Renal pelvis (tissue), 12 donors: ENCODE results near the gene THAP5. TPM values are rescaled to one million over a fixed set of nuclear protein-coding genes. Genes with fewer than 3 reads are reported as not detected.

Experiments
- DNase-seq: peaks from one replicate; pipeline ENCODE4 v3.0.0-alpha.2; 2013
- long read RNA-seq, 16 experiments: transcript quantifications; one replicate each; lab custom pipeline, GENCODE V29; 2026
- polyA plus RNA-seq, 3 donors: library from polyadenylated mRNA; unstranded; fragments of 120-200 nt; gene quantifications; one replicate each; pipeline ENCODE4 v1.2.1, GENCODE V29; 2013; ENCODE audit not compliant: insufficient read length in 3 of 3

THAP5 gene, protein sequence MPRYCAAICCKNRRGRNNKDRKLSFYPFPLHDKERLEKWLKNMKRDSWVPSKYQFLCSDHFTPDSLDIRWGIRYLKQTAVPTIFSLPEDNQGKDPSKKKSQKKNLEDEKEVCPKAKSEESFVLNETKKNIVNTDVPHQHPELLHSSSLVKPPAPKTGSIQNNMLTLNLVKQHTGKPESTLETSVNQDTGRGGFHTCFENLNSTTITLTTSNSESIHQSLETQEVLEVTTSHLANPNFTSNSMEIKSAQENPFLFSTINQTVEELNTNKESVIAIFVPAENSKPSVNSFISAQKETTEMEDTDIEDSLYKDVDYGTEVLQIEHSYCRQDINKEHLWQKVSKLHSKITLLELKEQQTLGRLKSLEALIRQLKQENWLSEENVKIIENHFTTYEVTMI
- 10 to 100 TPM; 28.6 to 37.7 (median 33.9) TPM for polyA plus RNA-seq
- long read RNA-seq, donor 1, transcript THAP5-203 (3 exons, 3,306 nt), result major isoform, 9 of 15 reads
- long read RNA-seq, donor 1, partial matches to known transcripts, result 0 of 15 reads
- long read RNA-seq, donor 1, other reads (novel, unspliced or antisense), result 0 of 15 reads
- long read RNA-seq, donor 2, transcript THAP5-203 (3 exons, 3,306 nt), result major isoform, 16 of 20 reads
- long read RNA-seq, donor 2, partial matches to known transcripts, result 0 of 20 reads
- long read RNA-seq, donor 2, other reads (novel, unspliced or antisense), result 0 of 20 reads
- long read RNA-seq, donor 3, transcript THAP5-203 (3 exons, 3,306 nt), result major isoform, 13 of 20 reads
- long read RNA-seq, donor 3, partial matches to known transcripts, result 0 of 20 reads
- long read RNA-seq, donor 3, other reads (novel, unspliced or antisense), result 0 of 20 reads
- long read RNA-seq, donor 4, transcript THAP5-203 (3 exons, 3,306 nt), result major isoform, 5 of 7 reads
- long read RNA-seq, donor 4, partial matches to known transcripts, result 0 of 7 reads
- long read RNA-seq, donor 4, other reads (novel, unspliced or antisense), result 0 of 7 reads
- long read RNA-seq, donor 5, transcript THAP5-203 (3 exons, 3,306 nt), result major isoform, 5 of 11 reads
- long read RNA-seq, donor 5, partial matches to known transcripts, result 0 of 11 reads
- long read RNA-seq, donor 5, other reads (novel, unspliced or antisense), result 0 of 11 reads
- long read RNA-seq, donor 6, transcript THAP5-203 (3 exons, 3,306 nt), result major isoform, 9 of 13 reads
- long read RNA-seq, donor 6, partial matches to known transcripts, result 0 of 13 reads
- long read RNA-seq, donor 6, other reads (novel, unspliced or antisense), result 0 of 13 reads
- long read RNA-seq, donor 7, transcript THAP5-203 (3 exons, 3,306 nt), result major isoform, 14 of 25 reads
- long read RNA-seq, donor 7, transcript THAP5-204 (3 exons, 868 nt), result minor isoform, 5 of 25 reads
- long read RNA-seq, donor 7, partial matches to known transcripts, result 0 of 25 reads
- long read RNA-seq, donor 7, other reads (novel, unspliced or antisense), result 0 of 25 reads
- long read RNA-seq, donor 8, partial matches to known transcripts, result 0 of 9 reads
- long read RNA-seq, donor 8, other reads (novel, unspliced or antisense), result 0 of 9 reads
- long read RNA-seq, donor 9, transcript THAP5-203 (3 exons, 3,306 nt), result major isoform, 14 of 17 reads
- long read RNA-seq, donor 9, partial matches to known transcripts, result 0 of 17 reads
- long read RNA-seq, donor 9, other reads (novel, unspliced or antisense), result 0 of 17 reads
- long read RNA-seq, donor 10, transcript THAP5-203 (3 exons, 3,306 nt), result major isoform, 12 of 17 reads
- long read RNA-seq, donor 10, partial matches to known transcripts, result 0 of 17 reads
- long read RNA-seq, donor 10, other reads (novel, unspliced or antisense), result 0 of 17 reads
- long read RNA-seq, donor 11, transcript THAP5-203 (3 exons, 3,306 nt), result major isoform, 6 of 11 reads
- long read RNA-seq, donor 11, partial matches to known transcripts, result 0 of 11 reads
- long read RNA-seq, donor 11, other reads (novel, unspliced or antisense), result 0 of 11 reads
- long read RNA-seq, donor 12, transcript THAP5-203 (3 exons, 3,306 nt), result major isoform, 10 of 19 reads
- long read RNA-seq, donor 12, partial matches to known transcripts, result 0 of 19 reads
- long read RNA-seq, donor 12, other reads (novel, unspliced or antisense), result 0 of 19 reads
- long read RNA-seq, donor 13, transcript THAP5-203 (3 exons, 3,306 nt), result major isoform, 7 of 10 reads
- long read RNA-seq, donor 13, partial matches to known transcripts, result 0 of 10 reads
- long read RNA-seq, donor 13, other reads (novel, unspliced or antisense), result 0 of 10 reads
- long read RNA-seq, donor 14, transcript THAP5-207 (2 exons, 1,051 nt), result minor isoform, 5 of 37 reads
- long read RNA-seq, donor 14, transcript THAP5-203 (3 exons, 3,306 nt), result major isoform, 19 of 37 reads
- long read RNA-seq, donor 14, partial matches to known transcripts, result 6 of 37 reads
- long read RNA-seq, donor 14, other reads (novel, unspliced or antisense), result 0 of 37 reads
- long read RNA-seq, donor 15, transcript THAP5-203 (3 exons, 3,306 nt), result major isoform, 7 of 9 reads
- long read RNA-seq, donor 15, partial matches to known transcripts, result 0 of 9 reads
- long read RNA-seq, donor 15, other reads (novel, unspliced or antisense), result 0 of 9 reads
- long read RNA-seq, donor 16, transcript THAP5-203 (3 exons, 3,306 nt), result major isoform, 10 of 15 reads
- long read RNA-seq, donor 16, partial matches to known transcripts, result 0 of 15 reads
- long read RNA-seq, donor 16, other reads (novel, unspliced or antisense), result 0 of 15 reads

DNA sequence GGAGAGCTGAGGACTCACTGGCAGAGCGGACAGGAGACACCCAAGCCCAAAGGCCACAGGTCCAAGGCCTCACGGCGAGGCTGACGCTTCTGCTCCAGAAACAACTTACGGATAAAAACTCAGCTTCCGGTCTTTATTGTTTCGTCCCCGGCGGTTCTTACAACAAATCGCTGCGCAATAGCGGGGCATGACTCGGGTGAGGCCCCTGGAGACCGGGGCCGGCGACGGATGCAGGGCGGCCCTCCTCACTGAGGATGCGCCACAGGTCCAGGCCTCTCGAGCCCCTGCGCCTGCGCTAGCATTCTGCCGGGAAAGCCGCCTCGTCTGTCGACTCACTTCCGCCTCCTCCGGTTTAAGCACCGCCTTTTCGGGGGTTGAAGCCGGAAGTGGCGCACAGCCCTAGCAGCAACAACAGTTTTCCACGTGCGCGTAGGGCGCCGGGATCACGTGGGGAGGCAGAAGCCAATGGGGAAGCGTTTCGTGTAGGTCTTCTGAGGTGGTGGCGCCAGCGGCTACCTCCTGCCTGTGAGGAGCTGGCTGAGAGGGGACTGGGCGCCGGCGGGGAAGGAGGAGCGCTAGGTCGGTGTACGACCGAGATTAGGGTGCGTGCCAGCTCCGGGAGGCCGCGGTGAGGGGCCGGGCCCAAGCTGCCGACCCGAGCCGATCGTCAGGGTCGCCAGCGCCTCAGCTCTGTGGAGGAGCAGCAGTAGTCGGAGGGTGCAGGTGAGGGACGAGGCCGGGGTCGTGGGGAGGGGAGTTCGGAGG is at the start of gene THAP5, which contains the start of gene DNAJB9:
Gene THAP5 (minus strand): TSS at position 326 of the 765 bp plus-strand sequence. CDS start 137 bp downstream, at position 189.
Gene DNAJB9 (plus strand): TSS at position 494 of the 765 bp plus-strand sequence. CDS start 1,853 bp downstream, outside the sequence.
- peak; percentile 99 for DNase-seq

DNA sequence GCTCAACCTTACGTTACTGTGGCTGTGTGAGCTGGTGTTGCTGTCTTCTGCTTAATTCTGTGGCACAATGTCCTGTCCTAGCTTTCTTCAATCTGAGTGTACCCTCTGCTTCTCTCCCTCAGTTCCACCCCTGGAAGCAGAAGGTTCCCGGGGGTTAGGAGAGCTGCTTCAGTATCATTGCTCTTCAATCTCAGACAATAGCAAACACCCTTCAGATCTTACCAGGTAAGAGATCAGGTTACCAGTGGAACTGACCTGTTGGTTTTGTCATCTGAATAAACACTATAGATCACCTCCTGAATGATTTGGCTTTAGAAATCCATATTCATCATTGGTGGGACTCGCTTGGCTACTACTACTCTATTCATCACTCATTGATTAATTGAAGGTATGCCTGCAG is 48.5 kb upstream of the THAP5 start:
- DNase-seq, result no peak

DNA sequence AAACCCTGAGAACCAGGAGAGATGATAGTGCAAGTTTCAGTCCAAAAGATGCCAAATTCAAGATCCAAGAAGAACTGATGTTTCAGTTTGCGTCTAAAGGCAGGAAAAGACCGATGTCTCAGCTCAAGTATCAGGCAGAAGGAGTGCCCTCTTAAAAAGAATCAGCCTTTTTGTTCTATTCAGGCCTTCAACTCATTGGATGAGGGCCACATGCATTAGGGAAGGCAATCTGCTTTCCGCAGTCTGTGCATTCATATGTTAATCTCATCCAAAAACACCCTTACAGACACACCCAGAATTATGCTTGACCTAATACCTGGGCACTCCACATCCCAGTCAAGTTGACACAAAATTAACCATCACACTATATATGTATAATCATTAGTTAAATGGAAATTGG is 45.4 kb upstream of the THAP5 start:
- DNase-seq, result no peak

DNA sequence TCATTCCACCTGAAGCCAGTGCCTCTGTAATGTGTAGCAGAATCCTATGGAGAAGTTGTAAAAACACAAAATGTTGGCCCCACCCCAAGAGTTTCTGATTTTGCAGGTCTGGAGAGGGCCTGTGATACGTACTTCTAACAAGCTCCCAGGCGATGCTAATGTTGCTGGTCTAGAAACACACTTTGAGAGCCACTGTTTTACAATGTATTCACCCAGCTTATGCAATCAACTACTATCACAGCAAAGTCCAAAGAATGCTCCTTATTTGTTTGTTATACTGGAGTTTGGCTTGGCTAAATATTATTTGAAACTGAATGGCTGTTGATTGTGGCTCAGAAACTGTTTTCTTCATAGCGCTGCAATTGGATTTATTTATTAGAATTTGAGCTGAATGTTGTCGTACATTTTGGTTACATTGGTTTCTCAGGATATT is 44.5 kb upstream of the THAP5 start:
- no peak for DNase-seq

DNA sequence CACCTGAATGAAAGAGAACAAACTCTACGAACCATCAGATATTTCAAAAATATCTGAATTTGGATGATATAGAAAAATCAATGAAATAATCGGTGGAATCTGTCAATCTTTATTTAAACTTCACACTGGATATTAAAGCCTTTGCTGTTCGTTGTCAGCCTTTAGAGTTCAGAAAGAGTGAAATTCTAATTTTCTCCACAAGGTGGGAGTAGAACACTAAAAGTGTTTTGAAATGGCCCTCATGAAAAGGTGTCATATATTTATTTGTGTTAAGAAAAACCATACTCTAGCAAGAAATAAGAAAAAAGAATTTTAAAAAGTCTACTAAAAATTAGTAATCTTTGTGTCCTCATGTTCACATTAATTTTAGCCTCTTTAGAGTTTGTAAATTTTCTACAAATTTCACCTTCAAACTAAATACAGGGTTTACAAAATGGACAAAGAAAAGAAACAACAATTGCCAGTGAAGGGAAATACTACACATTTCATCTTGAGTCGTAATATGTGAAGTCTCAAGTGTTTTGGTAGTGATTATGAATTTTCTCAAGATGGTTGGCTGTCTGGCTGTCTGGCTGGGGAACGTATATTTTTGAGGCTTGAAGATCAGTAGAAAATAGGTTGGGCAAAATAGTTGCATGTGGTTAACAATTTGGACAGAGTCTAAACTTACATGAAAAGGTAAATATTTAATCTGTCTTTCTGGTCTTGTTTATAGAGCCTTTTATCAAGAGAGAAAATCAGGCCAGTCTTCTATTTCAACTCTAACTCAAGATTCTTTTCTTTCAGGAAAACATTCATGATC is 43.8 kb upstream of the THAP5 start:
- DNase-seq, result no peak

DNA sequence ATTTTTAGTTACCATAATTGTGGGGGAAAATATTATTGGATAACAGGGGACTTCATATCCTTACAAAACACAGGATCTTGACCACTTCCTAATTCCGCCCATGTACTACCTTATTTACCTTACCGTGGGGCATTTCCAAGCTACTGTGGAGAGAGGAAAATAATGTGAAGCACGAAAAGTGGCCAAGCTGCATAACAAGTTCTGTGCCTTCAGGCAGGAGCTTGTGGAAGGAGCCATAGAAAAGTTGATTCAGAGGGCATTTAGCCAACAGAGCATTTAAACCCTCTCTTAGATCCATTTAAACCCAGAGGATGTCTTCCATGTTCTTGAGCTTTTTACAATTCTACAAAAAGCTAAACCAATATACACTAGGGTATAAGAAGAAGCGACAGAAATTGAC is 41.8 kb upstream of the THAP5 start:
- no peak for DNase-seq

DNA sequence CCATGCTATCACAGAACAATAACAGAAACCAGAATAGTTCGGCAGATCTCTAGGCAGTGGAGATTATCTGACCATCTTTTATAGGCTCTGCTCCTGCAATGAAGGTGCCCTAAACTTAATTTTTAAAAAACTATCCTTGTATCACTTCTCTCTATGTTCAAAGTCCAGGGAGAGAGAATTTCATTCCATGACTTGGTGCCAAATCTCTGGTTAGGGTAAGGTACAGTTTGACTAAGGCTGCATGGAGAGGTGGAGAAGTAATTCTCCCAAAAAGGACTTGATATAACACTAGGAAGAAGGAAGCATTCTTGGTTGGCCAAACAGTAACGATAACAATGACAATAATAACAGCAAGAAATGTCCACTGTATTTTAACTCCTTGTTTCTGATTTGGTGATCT is 40.1 kb upstream of the THAP5 start:
- DNase-seq, result no peak

DNA sequence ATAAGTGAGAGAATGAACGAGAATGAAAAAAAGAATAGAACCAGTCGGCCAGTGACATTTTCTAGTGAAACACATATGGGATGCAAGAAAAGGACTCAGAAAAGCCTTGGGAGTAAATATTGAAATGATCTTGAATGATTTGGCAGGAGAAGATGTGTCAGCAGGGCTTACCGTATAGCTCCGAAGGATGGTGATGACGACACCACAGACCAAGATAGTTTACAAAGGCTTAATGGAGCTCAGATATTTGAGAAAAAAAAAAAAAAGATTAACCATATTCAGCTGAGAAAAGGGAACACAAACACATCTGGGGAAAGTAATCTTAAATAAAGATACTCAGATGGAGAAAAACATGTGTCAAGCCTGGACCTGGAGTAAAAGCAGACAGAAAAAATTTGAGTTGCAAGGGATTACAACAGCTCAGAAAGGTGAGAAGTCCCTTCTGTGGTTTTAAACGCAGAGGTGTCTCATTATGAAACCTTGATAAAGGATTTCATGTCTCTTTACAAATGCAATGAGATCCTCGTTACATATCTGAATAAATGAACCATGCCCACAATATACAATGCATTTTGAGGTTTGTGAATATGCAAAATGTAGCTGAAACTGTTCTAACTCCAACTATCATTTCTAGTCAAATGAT is 36.2 kb upstream of the THAP5 start:
- no peak for DNase-seq

DNA sequence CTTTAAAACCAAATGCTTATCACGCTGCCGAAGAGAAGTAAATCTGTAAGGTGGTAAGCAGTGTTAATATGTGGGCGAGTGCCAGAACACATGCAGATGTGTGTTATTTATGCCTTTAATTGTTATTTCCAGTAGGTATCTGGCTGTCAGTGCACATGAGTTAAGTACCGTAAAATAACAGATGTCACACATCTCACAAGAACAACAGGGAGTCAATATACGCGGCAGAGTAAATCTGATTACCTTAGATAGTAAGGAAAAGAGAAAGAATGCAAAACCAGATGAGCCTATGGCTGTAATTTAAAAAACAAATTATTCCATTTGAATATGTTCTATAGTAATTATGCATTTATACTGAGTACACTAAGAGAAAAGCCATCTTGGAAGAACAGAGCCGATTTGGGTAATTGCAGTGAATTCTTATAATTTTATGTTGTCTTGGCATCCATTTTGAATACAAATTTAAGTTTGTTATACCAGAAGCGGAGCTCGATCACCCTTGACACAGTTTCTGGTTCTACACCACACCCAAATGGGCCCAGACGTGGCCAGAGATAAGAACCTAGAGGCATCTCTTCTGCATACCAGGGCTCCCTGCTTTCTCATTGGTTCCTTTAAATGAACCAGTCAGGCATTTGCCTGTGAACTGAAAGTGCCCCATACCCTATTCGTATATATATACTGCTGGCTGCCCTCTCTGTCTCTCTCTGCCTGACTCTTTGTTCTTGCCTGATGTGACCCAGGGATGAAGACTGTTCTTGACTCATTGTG is 35.0 kb upstream of the THAP5 start:
- no peak for DNase-seq

DNA sequence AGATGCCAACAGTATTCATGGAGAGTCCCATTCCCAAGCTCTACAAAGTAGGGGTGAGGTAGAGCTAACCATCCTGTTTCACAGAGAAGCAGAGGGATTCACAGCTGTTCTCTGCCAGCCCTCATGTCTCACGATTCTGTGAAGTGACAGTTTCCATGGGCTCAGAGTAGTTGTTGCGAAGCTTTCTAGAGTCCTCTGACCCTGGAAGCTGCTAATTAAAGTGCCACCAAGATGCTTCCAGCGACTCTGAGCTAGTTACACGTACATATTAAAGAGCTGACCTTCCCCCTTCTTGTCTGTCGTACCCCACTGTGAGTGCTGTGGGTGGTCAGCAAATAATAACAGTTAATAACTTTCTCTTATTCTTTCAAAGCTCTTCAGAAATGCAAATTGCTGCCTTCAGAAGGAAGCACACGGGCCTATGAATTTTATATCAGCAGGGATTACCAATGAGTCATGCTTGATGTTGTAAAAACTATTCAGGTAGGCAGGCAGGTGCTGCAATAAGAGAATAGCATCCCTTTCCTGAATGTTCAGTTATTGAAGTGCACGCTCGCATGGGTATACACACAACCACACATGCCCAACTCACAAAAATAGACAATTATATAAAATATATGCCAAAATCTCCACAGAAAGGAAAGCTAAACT is 34.3 kb upstream of the THAP5 start:
- no peak for DNase-seq

DNA sequence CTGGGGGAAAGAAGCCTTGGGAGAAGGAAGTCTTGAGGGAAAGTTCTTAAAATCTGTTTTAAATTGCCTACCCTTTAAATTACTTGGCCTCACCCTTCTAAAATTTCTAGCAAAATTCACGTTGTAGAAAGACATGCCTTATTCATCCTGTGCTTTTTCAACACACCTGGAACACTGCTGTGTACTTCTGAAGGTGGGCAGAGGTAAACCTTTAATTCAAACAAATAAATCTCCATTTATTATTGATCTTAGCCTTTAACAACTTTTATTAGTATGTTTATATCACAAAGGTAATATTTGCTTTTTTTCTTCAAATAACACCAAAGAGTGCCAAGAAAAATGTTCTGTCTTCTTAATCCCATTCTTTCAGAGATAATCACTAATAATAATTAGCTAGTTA is 30.9 kb upstream of the THAP5 start:
- DNase-seq, result no peak

DNA sequence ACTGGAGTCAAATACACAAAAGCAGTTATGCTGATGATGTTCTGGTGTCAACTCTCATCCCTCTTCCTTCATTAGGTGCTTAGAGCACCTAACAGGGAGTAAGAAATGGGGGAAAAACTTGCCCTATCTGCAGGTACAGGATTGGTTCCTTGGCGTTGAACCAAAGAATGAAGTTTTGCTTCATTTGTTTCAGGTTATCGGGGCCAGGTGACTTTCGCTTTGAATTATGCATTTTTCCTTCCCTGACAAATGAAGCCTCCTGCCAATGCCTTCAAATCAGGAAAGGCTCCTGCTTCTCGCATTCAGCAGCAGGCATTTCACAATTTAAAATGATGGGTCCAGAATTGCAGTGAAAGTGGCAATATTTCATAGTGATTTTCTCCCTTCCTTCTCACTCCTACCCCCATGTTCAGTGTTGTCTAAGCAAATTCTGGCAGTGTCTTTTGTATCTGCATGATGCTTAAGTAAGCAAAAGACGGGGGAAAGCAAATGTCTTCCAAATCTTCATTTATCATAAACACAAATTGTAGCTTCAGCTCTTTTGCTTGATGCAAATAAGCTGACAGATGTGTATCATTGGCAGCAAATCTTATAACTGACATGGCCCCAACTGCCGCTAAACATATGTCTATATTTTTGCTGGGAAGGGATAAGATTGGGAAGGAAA is 29.5 kb upstream of the THAP5 start:
- DNase-seq, result no peak

DNA sequence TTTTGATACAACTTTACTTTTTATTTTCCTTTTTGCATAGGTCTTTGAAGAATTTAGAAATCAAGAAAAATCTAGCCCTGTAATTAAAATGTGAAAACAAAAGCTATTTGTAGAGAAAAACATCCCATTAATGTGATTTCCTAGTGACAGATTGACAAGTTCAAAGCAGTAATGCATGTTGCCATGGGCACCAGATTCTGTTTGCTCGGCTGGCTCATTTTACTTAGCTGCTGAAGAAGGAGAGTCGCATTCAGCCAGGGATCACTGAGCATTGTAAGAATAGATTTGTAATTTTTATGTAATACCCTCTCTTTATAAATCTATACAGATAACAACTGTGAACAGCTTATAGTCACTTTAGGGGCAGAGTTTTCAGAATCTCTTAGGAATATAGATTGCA is 28.6 kb upstream of the THAP5 start:
- DNase-seq, result peak; percentile 57

DNA sequence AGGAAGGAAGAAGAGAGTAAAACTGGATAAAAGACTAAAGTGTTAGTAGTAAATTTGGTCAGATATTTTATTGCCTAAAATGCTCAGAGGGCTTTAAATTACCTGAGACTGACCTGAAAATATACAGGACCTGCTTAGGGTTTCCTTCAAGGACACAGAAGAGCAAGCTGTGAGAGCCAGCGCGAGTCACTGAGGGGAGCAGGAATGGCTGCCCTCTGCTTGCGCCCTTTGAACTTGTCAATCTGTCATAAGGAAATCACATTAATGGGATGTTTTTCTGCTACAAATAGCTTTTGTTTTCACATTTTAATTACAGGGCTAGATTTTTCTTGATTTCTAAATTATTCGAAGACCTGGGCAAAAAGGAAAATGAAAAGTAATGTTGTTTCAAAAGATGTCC is 27.1 kb upstream of the THAP5 start:
- no peak for DNase-seq
